ENCODE measurements around the gene ETHE1.
"Not testable (repeated sequence)": the region's sequence is repeated elsewhere in the genome, so short reads cannot be mapped to it uniquely, and the experiment has no call there.

ETHE1 gene

GRCh38 chr19:43524922-43525835 lies 1.8 kb downstream of the ETHE1 start:
- Histone ChIP-seq H3K27ac (peak overlapping the region; percentile 64 to 92 (median 86); a peak in 21 of 22 replicates), H3K36me3 (peaks cover 15 to 47% (median 37%) of the 10 kb centered on the region in 11 experiments; a peak in 21 of 22 replicates), H3K4me1 (peaks cover 30 to 67% (median 53%) of the 10 kb centered on the region in 10 experiments), H4K20me1 (peaks cover 10 to 64% (median 43%) of the 10 kb centered on the region in 11 experiments; a peak in 21 of 22 replicates), H3K9ac (peak overlapping the region; percentile 83 to 93 (median 88)), H3K4me2 (peak overlapping the region; percentile 75 to 97 (median 93)), H3K9me3 (replicated peaks in 1 of 11) (no peaks in the 10 kb centered on the region), H3K27me3 (no peaks in the 10 kb centered on the region), H3K4me3 (peak overlapping the region; percentile 90 to 99 (median 92))
- TF ChIP-seq Cebpa-rat (IDR thresholded peaks at IDR 0.05), result peak in 8 of 11 experiments; percentile 37 to 96 (median 72); a peak in 12 of 22 replicates

- Histone ChIP-seq H3K27ac (peak overlapping the region in 4 of 11 experiments; percentile 26 to 92 (median 88); a peak in 3 of 22 replicates), H3K36me3 (peaks cover 20 to 51% (median 42%) of the 10 kb centered on the region in 11 experiments; a peak in 21 of 22 replicates), H3K9ac (peak overlapping the region in 1 of 11 experiments; percentile 15; a peak in 1 of 22 replicates), H3K4me1 (peaks cover 38 to 79% (median 63%) of the 10 kb centered on the region in 10 experiments), H4K20me1 (peaks cover 14 to 78% (median 57%) of the 10 kb centered on the region in 11 experiments; a peak in 21 of 22 replicates), H3K4me2 (peak overlapping the region in 9 of 11 experiments; percentile 75 to 97 (median 93); a peak in 16 of 22 replicates)
- not testable (repeated sequence) for H3K27me3 ChIP-seq; H3K4me3 ChIP-seq; H3K9me3 ChIP-seq (replicated peaks in 1 of 11)
These were observed 3.3 kb downstream of the ETHE1 start for GRCh38 chr19:43523696-43524095.

GRCh38 chr19:43522929-43523328 lies 4.1 kb downstream of the ETHE1 start:
- H3K9ac ChIP-seq, result peak overlapping the region in 1 of 11 experiments; percentile 15; a peak in 1 of 22 replicates
- no peaks in the 10 kb centered on the region for H3K27me3 ChIP-seq
- no peaks in the 10 kb centered on the region for H3K9me3 ChIP-seq (replicated peaks in 1 of 11)
- H3K36me3 ChIP-seq, result peaks cover 20 to 51% (median 42%) of the 10 kb centered on the region in 11 experiments; a peak in 21 of 22 replicates
- peaks cover 39 to 79% (median 63%) of the 10 kb centered on the region in 10 experiments for H3K4me1 ChIP-seq
- H3K4me3 ChIP-seq, result no peak overlapping the region
- no peak for TF ChIP-seq Cebpa-rat (IDR thresholded peaks at IDR 0.05)
- H4K20me1 ChIP-seq, result peaks cover 14 to 78% (median 57%) of the 10 kb centered on the region in 11 experiments; a peak in 21 of 22 replicates
- peak overlapping the region in 6 of 11 experiments; percentile 3 to 96 (median 94); a peak in 10 of 22 replicates for H3K4me2 ChIP-seq
- H3K27ac ChIP-seq, result peak overlapping the region in 1 of 11 experiments; percentile 16; a peak in 1 of 22 replicates

- Histone ChIP-seq H4K20me1 (peaks cover 6 to 76% (median 55%) of the 10 kb centered on the region in 11 experiments; a peak in 21 of 22 replicates), H3K9me3 (replicated peaks in 1 of 11) (no peaks in the 10 kb centered on the region), H3K36me3 (peaks cover 47 to 81% (median 71%) of the 10 kb centered on the region in 11 experiments; a peak in 21 of 22 replicates), H3K4me1 (peaks cover 28 to 72% (median 57%) of the 10 kb centered on the region in 10 experiments), H3K4me2 (peak overlapping the region; percentile 44 to 73 (median 64); a peak in 21 of 22 replicates), H3K27me3 (no peaks in the 10 kb centered on the region), H3K27ac (peak overlapping the region in 9 of 11 experiments; percentile 24 to 71 (median 60); a peak in 15 of 22 replicates), H3K9ac (peak overlapping the region in 6 of 11 experiments; percentile 22 to 49 (median 40); a peak in 4 of 22 replicates), H3K4me3 (no peak overlapping the region)
- no peak for TF ChIP-seq Cebpa-rat (IDR thresholded peaks at IDR 0.05)
These were observed 7.4 kb downstream of the ETHE1 start for GRCh38 chr19:43519436-43520088.

GRCh38 chr19:43518051-43518450 lies 8.9 kb downstream of the ETHE1 start:
- Histone ChIP-seq H3K27ac (peak overlapping the region in 9 of 11 experiments; percentile 25 to 65 (median 54); a peak in 18 of 22 replicates), H3K9ac (peak overlapping the region in 6 of 11 experiments; percentile 30 to 62 (median 40); a peak in 8 of 22 replicates), H3K4me2 (peak overlapping the region; percentile 36 to 70 (median 53); a peak in 19 of 22 replicates), H3K27me3 (no peaks in the 10 kb centered on the region), H3K9me3 (replicated peaks in 1 of 11) (no peaks in the 10 kb centered on the region), H3K4me1 (peaks cover 22 to 57% (median 42%) of the 10 kb centered on the region in 10 experiments), H4K20me1 (peaks cover 3 to 65% (median 50%) of the 10 kb centered on the region in 11 experiments; a peak in 18 of 22 replicates), H3K4me3 (no peak overlapping the region), H3K36me3 (peaks cover 54 to 81% (median 77%) of the 10 kb centered on the region in 11 experiments; a peak in 21 of 22 replicates)
- TF ChIP-seq Cebpa-rat (IDR thresholded peaks at IDR 0.05), result no peak

- not testable (repeated sequence) for H3K4me2 ChIP-seq, H3K9ac ChIP-seq
These were observed 14.6 kb downstream of the ETHE1 start for GRCh38 chr19:43512399-43512798.

GRCh38 chr19:43511324-43511723 lies 15.7 kb downstream of the ETHE1 start:
- Histone ChIP-seq H3K27ac (no peak overlapping the region), H3K4me2 (no peak overlapping the region; a peak in 1 of 22 replicates), H3K27me3 (no peaks in the 10 kb centered on the region), H3K4me3 (no peak overlapping the region), H3K9ac (no peak overlapping the region), H3K4me1 (peaks cover 0 to 21% (median 9%) of the 10 kb centered on the region in 10 experiments; a peak in 10 of 20 replicates), H3K9me3 (replicated peaks in 1 of 11) (no peaks in the 10 kb centered on the region), H3K36me3 (peaks cover 66 to 95% (median 89%) of the 10 kb centered on the region in 11 experiments), H4K20me1 (peaks cover 0 to 41% (median 10%) of the 10 kb centered on the region in 11 experiments; a peak in 12 of 22 replicates)
- TF ChIP-seq Cebpa-rat (IDR thresholded peaks at IDR 0.05), result no peak

More at GRCh38 chr19:43512399-43512798, 14.6 kb downstream of the ETHE1 start:
- peaks cover 2 to 23% (median 10%) of the 10 kb centered on the region in 10 experiments for H3K4me1 ChIP-seq
- not testable (repeated sequence) for H3K4me3 ChIP-seq; H3K27me3 ChIP-seq; H3K9me3 ChIP-seq (replicated peaks in 1 of 11); H3K27ac ChIP-seq
- H4K20me1 ChIP-seq, result peaks cover 0 to 41% (median 10%) of the 10 kb centered on the region in 11 experiments; a peak in 12 of 22 replicates
- peaks cover 70 to 99% (median 95%) of the 10 kb centered on the region in 11 experiments for H3K36me3 ChIP-seq

- peak overlapping the region in 2 of 11 experiments; percentile 30 to 34; a peak in 2 of 22 replicates for H3K4me2 ChIP-seq
- H3K27ac ChIP-seq, result no peak overlapping the region
- H4K20me1 ChIP-seq, result peaks cover 0 to 43% (median 10%) of the 10 kb centered on the region in 11 experiments; a peak in 12 of 22 replicates
- H3K27me3 ChIP-seq, result no peaks in the 10 kb centered on the region
- no peak overlapping the region for H3K4me3 ChIP-seq
- no peak for TF ChIP-seq Cebpa-rat (IDR thresholded peaks at IDR 0.05)
- H3K9me3 ChIP-seq (replicated peaks in 1 of 11), result no peaks in the 10 kb centered on the region
- H3K36me3 ChIP-seq, result peaks cover 66 to 95% (median 89%) of the 10 kb centered on the region in 11 experiments
- peaks cover 0 to 22% (median 9%) of the 10 kb centered on the region in 10 experiments; a peak in 11 of 20 replicates for H3K4me1 ChIP-seq
- no peak overlapping the region for H3K9ac ChIP-seq
These were observed 16.3 kb downstream of the ETHE1 start for GRCh38 chr19:43510713-43511112.

Measured in BLaER1 treated with 17β-estradiol and CSF1 and Interleukin-3, amounts not matched to agents 10 nM and 100 nM (cell line).